Daoy (cell line): ENCODE measurements around the gene TAF6. TPM values are rescaled to one million over a fixed set of nuclear protein-coding genes. Genes with fewer than 3 reads are reported as not detected.

Experiments
- DNase-seq: peaks from one replicate; pipeline ENCODE4 v3.0.0-alpha.2; 2015; ENCODE audit warnings: low read depth
- total RNA-seq: library from RNA; depleted of rRNA; stranded (reverse); fragments of >200 nt; shearing (Covaris generic); gene quantifications from 2 replicates; pipeline ENCODE4 v1.2.3, GENCODE V29; 2014; rRNA removed

The TAF6 gene
- total RNA-seq, 1 experiment from 2014 or later: 47.3 TPM

DNA sequence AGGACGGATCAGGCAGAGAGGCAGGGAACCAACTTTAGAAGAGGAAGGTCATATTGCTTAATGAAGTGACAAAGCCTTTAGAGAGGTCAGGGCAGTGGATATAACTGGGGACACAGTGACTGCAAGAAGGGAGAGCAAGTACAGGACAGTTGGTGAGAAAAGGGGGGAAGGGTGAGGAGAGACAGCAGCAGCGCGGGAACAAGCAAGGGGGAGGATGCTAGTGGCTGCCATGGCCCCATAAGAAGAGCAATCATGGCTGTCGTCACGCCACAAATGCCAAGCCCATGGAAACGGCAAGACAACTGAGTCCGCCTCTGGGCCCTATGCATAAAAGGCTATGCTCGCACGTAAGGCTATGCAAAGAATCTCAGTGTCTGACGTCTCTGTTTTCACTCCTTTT, 46.7 kb downstream of the TAF6 start:
- DNase-seq: no peak

- no peak for DNase-seq
These were observed 48.0 kb downstream of the TAF6 start for GRCh38 chr7:100071018-100071723.

- no peak for DNase-seq
These were observed 49.2 kb downstream of the TAF6 start for GRCh38 chr7:100069991-100070390.

- DNase-seq: no peak
These were observed 52.2 kb downstream of the TAF6 start for GRCh38 chr7:100066953-100067352.

GRCh38 chr7:100065452-100066186, 53.5 kb downstream of the TAF6 start:
- no peak for DNase-seq

DNA sequence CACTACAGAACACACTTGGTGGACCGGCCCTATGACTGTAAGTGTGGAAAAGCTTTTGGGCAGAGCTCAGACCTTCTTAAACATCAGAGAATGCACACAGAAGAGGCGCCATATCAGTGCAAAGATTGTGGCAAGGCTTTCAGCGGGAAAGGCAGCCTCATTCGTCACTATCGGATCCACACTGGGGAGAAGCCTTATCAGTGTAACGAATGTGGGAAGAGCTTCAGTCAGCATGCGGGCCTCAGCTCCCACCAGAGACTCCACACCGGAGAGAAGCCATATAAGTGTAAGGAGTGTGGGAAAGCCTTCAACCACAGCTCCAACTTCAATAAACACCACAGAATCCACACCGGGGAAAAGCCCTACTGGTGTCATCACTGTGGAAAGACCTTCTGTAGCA, 55.0 kb downstream of the TAF6 start:
- no peak for DNase-seq

- no peak for DNase-seq
These were observed 55.8 kb downstream of the TAF6 start for GRCh38 chr7:100063376-100063775.

GRCh38 chr7:100061518-100062193, 57.5 kb downstream of the TAF6 start:
- no peak for DNase-seq

DNA sequence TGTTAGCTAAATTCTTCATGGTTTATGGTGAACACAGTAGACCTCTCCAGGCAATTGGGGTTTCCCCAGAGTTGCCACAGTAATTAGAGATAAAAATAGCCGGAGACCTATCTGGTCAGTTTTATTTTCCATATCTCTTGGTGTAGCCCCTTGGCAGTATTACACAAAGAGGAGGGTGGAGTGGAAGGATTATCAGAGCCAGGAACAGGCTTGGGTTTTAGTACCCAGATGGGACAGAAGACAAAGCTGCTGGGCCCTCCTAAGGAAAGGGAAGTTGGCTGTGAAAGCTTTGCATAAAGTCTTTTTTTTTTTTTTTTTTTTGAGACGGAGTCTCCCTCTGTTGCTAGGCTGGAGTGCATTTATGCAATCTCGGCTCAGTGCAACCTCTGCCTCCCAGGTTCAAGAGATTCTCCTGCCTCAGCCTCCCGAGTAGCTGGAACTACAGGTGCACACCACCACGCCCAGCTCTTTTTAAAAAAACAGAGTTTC, 59.9 kb downstream of the TAF6 start:
- no peak for DNase-seq

Other genes starting within 250 kb of the TAF6 start
- gene OR2AE1, start 242.3 kb downstream of the TAF6 start, total RNA-seq: not detected in 2 replicates
- 21.0 and 24.6 TPM in 2 replicates for gene TRIM4, start 199.8 kb downstream of the TAF6 start, total RNA-seq
- gene GJC3, start 189.7 kb downstream of the TAF6 start, total RNA-seq: not detected in 2 replicates
- gene AZGP1, start 143.3 kb downstream of the TAF6 start, total RNA-seq: 0.29 and 0.74 TPM in 2 replicates
- gene ZKSCAN1, start 103.8 kb downstream of the TAF6 start, total RNA-seq: 13.9 and 14.2 TPM in 2 replicates
- 14.1 and 20.3 TPM in 2 replicates for gene ZSCAN21, start 69.6 kb downstream of the TAF6 start, total RNA-seq
- 61.4 and 103 TPM in 2 replicates for gene ZNF3, start 37.6 kb downstream of the TAF6 start, total RNA-seq
- gene COPS6, start 30.4 kb downstream of the TAF6 start, total RNA-seq: 87.6 and 127 TPM in 2 replicates
- 469 and 539 TPM in 2 replicates for gene MCM7, start 18.0 kb downstream of the TAF6 start, total RNA-seq
- gene AP4M1, start 17.7 kb downstream of the TAF6 start, total RNA-seq: 68.9 and 80.6 TPM in 2 replicates
- 11.8 and 16.0 TPM in 2 replicates for gene CNPY4, start 276 bp upstream of the TAF6 start, total RNA-seq
- 6.3 and 8.1 TPM in 2 replicates for gene MBLAC1, start 7.6 kb upstream of the TAF6 start, total RNA-seq
- 225 and 232 TPM in 2 replicates for gene LAMTOR4, start 29.6 kb upstream of the TAF6 start, total RNA-seq
- 9.0 and 15.5 TPM in 2 replicates for gene TRAPPC14, start 39.4 kb upstream of the TAF6 start, total RNA-seq
- 0.29 and 0.65 TPM in 2 replicates for gene GAL3ST4, start 49.3 kb upstream of the TAF6 start, total RNA-seq
- 10.9 and 16.7 TPM in 2 replicates for gene GPC2, start 58.0 kb upstream of the TAF6 start, total RNA-seq
- gene STAG3, start 58.6 kb upstream of the TAF6 start, total RNA-seq: 0.77 and 1.3 TPM in 2 replicates
- gene PVRIG, start 100.6 kb upstream of the TAF6 start, total RNA-seq: not detected in 2 replicates
- gene SPDYE3, start 188.3 kb upstream of the TAF6 start, total RNA-seq: not detected in 2 replicates
- gene PILRB, start 238.8 kb upstream of the TAF6 start, total RNA-seq: 15.6 and 24.5 TPM in 2 replicates